ENCODE measurements around the gene GAPVD1.
A peak's percentile ranks its signal among the peaks of the same experiment; 100 is the strongest.
"Not testable (repeated sequence)": the region's sequence is repeated elsewhere in the genome, so short reads cannot be mapped to it uniquely, and the experiment has no call there.

GAPVD1 gene

DNA sequence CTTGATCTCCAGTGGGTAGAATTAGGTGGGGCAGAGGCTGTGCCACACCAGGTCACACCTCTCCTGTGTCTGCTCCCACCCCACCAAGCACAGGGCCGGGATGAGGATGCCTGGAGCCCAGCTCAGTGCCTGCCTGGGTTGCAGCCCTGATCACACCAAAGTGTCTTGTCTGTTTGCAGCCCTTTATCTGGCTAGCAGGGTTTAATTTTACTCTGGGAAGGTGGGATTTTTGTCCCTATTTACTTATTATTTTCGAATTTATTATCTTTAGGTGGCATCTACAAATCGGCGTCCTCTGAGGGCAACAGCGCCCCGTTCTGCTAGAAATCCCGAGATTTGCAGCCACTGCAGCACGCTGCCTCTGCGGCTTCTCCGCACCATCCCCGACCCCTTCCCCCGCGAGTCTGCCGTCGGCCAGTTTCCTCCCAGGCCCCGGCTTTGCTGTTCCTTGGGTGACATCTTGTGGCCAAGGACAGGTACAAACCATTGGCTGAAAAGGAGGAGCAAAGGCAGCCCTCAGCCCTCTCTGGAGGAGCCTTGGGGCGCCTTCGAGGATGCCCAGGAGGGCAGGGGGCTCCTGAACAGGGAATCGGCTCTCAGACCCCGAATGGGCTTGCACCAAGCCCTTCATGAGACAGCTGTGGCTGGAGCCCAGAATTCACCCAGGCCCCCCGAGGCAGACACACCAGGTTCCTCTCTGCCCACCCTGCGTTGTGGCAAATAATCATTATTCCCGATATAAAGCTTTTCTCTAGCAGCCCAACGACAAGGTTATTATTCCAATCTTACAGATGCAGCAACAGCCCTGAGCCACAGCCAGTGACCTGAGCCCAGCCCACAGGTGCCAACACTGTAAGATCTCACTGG, 113.0 kb downstream of the GAPVD1 start:
- DNase-seq, result peak; percentile 16

DNA sequence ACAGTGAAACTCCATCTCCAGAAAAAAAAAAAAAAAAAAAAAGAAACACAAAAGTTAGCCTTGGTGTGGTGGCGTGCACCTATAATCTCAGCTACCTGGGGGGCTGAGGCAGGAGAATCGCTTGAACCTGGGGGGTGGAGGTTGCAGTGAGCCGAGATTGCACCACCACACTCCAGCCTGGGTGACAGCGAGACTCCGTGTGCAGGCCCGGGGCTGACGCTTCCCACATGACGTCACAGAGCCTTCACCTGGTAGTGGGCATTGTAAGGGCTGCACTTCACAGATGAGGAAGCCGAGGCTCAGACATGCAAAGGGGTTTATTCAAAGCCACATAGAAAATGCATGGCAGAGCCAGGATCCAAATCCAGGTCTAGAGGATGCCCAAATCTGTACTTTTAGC, 114.2 kb downstream of the GAPVD1 start:
- DNase-seq, result no peak

DNA sequence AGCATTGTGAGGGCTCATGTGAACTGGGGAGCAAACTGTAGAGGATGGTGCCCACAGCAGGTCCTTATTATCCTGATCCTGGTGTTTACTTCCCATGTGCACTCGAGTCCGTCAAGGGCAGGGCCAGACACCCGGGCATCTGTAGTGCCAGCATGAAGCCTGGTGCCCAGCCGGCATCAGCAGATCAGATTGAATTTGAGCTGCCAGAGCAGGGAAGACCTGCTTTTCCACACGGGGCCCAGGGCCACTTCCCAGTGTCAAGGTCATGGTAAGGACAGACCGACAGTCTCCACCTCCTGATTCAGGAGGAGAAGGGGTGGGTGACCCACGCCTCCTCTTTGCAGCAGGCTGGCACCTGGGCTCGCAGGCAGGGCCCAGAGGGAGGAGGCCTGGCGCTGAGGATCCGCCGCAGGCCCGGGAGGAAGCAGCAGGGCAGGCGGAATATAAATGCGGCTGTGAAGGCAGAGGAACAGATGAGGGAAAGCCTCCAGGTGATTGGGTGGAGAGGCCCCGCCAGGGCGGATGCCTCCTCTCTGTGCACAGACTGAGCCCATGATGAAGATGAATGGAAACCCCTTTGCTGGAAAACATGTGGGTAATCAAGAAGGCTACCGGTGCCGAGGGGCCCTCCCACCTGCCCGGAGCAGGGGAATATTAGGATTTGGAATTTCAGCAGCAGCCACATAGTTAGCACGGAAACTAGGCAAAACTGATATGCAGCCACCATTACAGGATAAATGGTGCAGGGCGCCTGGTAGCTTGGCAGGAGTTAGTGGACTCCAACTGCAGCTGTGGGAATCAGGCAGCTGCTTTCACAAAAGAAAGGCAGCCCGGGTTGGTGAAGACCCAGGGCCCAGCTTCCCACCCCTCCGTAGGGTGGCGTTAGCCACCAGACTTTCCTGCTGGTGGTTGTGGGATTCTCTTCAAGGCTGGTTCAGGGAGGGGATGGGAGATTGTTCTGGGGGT, 114.9 kb downstream of the GAPVD1 start:
- DNase-seq, result no peak

DNA sequence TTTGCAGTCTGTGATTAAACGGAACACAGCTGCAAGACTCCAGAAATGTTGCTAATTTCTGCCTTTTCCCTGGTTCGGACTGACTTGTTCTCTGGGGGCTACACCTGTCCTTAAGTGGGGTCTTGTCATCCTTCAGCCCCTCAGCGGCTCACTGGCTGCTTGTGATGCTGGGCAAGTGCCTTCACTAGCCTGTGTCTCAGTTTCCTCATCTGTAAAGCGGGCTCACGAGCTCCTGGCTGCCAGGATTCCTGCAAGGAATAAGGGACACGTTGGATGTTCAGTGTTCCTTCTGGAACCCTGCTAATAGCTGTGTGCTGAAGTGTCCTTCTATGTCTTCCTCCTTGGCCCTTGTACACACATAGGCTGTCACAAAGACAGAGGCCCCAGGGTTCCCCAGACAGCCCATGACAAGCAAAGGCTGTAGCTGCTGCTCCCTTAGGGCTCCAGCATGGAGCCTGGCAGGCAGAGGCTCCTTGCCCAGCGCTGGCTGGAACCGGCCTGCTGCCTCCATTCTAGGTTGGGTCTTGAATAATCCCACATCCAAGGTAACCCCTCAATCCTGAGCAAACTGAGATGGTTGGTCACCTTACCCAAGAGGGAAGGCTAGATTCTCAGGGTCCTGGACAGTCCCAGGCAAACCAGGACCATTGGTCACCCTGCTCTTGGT, 116.1 kb downstream of the GAPVD1 start:
- no peak for DNase-seq

DNA sequence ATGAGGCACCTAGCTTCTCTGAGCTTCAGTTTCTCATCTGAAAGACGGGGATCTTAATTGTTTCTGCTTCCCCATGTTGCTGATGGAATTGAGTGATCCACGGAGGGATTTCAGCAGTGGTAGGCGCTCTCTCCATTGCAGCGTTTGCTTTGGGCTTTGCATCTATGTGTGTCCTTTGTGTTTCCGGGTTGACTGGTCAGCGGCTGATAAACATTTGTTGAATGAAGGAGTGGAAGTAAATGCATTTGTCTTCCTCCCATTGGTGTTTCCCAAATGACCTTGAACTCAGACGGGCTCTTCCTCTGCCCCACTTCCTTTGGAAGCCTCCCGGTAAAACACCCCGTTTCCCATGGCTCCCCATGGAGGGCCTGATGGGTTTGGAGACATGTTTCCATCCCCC, 117.2 kb downstream of the GAPVD1 start:
- no peak for DNase-seq

DNA sequence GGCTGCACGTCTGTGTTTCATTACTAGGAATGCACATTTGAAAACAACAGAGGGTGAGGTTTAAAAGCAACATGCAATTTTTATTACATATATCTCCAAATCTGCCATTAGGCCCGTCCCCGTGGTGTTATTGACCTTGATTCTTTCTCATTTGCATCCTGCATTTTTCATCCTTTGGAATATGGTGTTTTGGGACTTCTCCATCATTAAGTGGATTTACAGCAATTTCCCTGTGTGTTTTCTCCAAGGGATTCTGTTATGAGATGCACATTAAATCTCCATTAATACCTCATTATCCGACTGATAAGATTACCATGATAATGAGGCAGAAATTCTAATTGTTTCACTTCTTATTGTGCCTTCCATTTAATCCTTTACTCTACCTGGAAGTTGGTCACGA, 117.6 kb downstream of the GAPVD1 start:
- DNase-seq, result no peak

DNA sequence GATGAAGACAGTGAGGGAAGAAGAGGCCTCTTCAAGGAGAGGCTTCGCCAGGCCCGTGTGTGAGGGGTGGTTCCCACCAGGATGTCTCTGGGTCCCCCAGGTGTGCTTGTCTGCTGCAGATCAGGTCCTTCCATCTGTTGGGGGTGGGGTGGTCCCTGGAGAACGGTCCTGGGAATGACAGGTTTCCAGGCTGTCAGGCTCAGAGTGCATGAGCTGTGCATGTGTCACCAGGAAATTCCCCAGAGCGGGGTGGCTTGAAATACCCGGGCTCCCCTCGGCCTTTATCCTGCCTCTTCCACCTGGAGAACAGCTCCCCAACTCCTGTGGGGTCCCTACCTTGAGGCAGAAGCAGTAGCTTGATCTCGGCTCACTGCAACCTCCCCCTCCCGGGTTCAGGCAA, 118.8 kb downstream of the GAPVD1 start:
- no peak for DNase-seq

DNA sequence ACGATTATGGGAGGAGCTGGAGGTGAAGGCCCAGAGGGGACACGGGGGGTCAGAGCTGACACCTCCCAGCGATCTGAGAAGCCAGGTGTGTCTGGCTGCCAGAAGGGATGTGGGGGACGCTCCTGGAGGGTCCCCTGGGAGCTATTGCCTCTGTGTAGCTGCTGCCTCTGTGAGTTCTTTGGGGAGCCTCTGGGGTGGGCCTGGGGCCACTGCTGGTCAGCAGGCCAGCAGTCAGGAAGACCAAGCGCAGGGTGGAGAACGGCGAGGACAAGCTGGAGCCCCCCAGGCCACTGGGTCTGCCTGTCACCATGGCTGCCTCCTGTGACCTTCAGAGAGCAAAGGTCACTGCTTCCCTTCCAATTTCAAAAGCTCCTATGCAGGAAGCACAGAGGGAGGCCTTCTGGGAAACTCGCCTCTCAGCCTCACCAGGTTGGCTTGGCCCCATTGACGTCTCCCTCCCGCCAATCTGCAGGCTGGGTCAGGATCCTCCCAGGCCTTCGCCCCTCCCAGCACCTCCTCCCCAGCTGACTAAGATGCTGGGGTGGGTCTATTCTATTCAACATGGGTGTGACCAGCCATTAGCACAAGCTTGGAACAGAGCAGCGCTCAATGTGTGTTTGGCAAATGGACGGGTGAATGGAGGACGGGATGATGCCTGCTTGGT, 126.4 kb downstream of the GAPVD1 start:
- DNase-seq, result no peak

DNA sequence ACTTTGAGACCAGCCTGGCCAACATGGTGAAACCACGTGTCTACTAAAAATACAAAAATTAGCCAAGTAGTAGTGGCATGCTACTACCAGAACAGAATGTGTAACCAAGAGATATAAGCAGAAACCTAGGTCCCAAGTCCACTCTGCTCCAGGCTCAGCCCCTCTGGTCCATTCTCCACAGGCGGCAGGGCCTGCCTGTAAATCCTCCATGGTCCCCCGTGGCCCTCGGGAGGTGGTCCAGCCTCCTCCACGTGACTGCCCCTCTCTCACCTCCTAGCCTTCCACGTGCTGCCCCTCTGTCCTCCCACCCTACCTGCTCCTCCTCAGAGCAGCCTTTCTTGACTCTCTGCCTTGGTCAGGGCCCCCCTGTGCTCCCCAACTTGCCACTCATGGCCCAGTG, 127.4 kb downstream of the GAPVD1 start:
- DNase-seq, result no peak

DNA sequence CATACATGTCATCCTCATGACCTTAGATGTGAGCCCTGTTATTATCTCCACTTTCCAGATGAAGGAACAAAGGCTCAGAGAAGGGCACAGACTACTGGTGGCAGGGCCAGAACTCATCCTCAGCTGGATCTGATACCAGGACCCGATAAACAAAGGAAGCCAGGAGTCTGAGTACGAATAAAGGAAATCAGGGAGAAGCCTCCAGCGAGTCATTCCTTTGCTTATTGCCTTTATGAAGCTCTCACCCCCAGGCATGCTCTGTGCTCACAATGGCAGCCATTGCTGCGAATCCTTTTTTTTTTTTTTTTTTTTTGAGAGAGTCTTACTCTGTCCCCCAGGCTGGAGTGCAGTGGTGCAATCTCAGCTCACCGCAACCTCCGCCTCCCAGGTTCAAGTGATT, 130.1 kb downstream of the GAPVD1 start:
- no peak for DNase-seq

DNA sequence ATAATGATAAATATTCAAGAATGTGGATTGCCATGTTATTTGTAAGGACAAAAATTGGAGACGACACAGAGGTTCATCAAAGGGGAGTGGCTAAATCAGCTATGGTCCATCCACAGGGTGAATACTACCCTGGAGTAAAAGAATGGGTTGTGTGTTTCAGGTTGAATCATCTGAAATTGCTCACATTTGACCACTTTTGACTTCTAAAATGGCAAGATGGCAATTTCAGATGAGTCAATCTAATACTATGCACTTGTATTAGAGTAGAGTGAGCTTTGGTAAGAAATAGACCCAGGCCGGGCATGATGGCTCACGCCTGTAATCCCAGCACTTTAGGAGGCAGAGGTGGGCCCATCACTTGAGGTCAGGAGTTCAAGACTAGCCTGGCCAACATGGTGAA, 131.8 kb downstream of the GAPVD1 start:
- DNase-seq, result no peak

DNA sequence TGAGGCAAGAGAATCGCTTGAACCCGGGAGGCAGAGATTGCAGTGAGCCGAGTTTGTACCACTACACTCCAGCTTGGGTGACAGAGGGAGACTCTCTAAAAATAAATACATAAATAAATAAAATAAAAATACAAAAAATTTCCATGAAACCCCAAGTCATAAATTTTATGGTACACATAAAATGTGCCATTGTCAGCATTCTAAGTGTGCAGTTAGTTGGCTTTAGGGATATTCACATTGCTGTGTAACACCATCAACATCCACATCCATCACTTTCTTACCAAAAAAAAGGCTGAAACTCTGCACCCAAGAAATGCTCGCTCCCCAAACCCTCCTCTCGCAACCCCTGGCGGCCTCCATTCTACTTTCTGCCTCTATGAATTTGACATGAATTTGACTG, 135.2 kb downstream of the GAPVD1 start:
- no peak for DNase-seq

DNA sequence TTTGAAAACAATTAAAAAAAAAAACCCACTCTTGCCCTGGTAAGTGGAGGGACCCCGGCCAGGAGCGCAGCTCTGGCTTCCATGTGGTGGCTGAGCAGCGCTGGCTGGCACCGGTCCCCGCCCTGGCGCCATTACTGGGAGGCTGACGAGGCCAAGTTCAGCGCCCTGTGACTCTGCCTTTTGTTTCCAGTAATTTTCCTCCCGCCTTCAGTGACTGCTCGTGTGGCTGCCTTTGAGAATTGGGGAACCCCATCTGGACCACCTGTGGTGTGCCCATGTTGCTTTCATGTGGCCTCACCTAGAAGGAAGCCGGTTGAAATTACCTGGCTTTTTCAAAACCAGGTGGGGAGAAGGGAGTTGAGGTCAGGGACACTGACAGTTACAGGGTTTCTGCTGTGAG, 136.1 kb downstream of the GAPVD1 start:
- DNase-seq, result no peak

DNA sequence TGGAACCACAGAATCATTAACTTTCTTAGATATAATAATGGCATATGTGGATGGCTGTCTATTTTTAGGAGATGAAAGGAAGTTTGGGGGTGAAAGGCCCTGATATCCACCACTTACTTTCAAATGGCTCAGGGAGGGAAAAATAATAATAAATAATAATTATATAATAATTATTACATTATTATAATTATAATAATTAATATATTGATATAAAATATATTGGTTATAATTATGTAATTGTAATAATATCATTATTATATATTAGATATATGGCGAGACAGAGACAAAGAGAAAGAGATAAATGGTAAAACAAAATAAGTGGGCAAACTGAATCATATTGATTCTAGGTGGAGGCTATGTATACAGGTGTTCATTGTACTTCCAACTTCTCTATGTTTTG, 136.6 kb downstream of the GAPVD1 start:
- no peak for DNase-seq

DNA sequence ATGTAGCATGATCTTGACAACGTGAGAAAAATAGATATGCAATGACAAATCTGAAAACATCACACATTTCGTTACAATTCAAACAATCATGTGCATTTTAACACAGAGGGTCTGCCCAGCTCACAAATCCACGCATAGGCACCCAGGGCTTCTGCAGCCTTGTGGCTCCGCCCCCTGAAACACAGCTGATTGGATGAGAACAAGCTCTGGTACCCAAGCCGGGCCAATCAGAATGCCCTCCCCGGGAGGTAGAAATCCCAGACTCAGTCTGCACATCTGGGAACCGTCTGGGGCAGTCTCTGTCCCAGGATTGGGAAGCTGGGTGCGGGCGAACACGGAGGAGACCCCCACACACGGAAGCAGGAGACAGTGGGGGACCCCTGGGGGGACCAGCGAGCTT, 137.5 kb downstream of the GAPVD1 start:
- no peak for DNase-seq

DNA sequence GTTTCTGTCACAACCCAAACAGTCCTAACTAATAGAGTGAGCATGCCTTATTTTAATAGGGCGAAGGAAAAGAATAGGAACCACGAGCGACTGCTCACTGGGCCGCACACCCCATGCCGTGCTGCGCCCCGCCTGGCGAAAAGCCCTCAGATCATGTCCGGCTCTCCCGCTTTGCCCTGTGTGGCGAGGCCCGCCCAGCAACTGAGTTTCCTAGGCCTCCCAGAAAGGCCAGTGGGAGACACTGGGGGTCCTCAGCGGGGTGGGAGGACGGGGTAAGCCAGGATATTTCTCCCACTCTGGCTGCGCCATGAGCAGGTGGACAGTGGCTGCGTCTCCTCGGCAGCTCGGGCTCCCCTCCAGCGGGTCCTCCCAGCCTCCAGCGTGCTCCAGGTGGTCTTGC, 138.0 kb downstream of the GAPVD1 start:
- no peak for DNase-seq

DNA sequence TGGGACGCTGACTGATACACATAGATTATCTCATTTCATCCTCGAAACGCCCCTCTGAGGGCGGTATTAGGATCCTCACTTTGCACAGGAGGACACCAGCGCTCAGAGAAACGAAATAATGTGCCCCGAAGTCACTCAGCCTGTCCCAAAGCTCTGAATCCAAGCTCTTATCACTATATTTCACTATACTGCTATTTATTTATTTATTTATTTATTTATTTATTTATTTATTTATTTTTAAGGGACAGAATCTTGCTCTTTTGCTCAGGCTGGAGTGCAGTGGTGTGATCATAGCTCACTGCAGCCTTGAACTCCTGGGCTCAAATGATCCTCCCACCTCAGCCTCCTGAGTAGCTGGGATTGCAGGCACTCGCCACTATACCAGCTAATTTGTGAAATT, 138.6 kb downstream of the GAPVD1 start:
- DNase-seq, result not testable (repeated sequence)

DNA sequence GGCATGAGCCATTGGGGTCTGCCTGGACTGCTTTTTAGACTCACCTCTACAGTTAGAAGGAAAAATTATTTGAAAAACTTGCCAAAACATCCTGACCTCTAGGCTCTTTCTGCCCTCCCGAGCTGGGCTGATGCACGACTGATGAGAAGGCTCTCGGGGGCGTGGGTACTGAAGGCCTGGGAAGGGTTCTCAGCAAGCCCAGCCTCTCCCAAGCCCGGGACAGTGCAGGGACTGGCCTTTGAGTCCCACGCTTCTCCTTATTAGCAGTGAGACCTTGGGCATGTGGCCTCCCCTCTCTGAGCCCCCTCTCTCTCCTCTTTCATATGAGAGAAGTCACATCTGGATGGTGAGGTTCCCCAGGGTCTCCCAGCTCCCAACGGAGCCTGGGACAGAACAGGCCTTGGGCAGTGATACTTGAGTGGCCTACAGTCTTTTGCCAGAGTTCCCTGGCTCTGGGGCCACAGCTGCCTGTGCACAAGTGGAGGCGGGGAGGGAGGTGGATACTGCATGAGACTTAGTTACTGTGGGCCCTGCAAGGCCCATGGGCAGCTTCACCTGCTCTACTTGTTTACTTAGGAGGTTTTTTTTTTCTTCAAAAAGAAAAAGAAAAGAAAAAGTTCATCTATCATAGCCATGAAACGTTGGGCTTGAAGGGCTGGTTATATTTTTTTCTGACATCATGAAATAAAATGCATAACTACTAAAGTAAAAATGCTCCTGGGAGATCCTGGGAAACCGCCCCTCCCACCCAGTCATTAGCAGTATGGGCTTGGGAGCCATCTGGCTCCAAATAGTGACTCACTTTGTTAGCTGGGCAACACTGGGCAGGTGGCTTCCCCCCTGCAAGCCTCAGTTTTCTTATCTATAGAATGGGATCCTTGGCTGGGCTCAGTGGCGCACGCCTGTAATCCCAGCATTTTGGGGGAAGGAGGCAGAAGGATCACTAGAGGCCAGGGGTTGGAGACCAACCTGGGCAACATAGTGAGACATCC, 139.4 kb downstream of the GAPVD1 start:
- DNase-seq, result no peak

DNA sequence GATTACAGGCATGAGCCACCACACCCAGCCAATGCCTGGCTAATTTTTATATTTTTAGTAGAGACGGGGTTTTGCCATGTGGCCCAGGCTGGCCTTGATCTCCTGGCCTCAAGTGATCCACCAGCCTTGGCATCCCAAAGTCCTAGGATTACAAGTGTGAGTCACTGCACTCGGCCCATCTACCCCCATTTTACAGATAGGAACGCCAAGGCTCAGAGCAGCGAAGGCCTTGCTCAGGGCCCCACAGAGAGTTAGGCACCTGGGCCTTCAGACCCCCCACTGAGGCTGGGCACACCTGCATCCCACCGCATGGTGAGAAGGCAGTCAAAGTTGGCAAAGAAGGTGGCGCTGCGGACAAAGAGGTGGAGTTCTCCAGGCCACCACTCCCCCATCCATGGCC, 143.1 kb downstream of the GAPVD1 start:
- no peak for DNase-seq

DNA sequence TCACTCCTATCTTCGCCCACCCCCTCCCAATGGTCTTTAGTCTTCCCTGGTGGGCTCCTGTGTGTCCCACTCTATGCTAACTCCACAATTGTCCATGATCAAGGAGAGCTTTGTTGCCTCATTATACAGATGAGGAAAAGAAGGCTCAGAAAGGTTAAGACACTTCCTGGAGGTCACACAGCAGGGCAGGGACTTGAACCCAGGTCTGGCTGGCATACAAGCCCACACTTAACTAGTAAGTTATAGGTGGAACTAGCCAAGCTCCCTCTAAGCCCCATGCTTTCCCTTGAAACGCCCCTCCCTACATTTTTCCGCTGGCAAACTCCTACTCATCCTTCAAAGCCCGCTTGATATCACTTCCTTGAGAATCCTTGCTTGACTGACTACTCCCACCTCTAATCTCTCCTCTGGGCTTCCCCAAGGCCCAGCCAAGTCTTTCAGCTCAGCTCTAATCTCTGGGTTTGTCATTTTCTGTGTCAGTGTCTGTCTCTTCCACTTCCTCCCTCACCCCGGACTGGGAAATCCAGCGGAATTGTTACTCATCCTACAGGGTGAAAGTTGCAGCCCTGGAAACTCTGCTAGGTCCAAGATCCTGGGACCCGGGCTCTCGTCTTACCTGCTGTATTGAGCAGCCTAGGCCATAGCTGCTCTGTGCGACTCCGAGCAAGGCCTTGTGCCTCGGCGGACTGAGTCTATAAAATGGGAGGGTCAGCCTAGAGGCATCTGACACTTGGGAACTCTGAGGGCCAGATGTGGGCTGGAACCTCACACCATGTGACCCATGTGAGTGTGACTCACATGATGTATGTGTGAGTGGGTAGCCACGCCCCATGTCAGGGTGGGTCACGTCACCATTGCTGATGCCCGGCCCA, 144.5 kb downstream of the GAPVD1 start:
- DNase-seq, result no peak

DNA sequence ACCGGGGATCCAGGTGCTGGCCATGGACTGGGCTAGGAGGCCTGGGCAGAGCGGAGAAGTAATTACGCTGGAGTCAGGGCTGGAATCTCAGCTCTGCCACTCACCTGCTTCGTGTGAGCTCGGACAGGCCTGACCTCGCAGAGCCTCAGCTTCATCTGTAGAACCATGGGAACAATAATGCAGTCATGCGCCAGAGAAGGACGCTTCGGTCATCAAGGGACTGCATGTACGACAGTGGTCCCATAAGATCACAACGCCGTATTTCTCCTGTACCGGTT, 145.1 kb downstream of the GAPVD1 start:
- DNase-seq, result no peak

Measured in NCI-H446 treated with DMSO at 0.1 percent for 48 hours (cell line).